ENCODE results near the gene UNC5C. TPM values are rescaled to one million over a fixed set of nuclear protein-coding genes. Genes with fewer than 3 reads are reported as not detected.

UNC5C gene
- total RNA-seq, 4 donors from 2014 or later = 3.3 to 21.6 (median 7.9) TPM

DNA sequence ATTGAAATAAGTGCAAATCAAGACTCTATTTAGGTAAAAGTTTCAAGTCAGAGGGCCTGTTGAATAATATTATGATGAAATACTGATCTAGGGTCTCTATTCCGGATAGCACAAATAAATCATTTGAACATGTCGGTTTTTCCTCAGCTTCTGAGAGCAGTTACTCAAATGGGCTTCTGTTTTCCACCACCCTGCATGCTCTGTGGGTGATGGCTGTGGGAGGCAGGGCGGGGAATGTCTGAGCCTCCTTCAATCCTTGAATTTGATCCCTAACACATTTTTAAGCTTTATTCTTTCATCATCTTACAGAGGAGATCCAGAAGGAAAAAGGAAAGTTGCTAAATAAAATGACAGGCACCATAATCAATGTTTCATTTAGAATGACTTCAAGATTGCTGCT, 8.5 kb downstream of the UNC5C start:
- DNase-seq = no peak
- H3K9me3 ChIP-seq = no peaks in the 10 kb centered on the region
- H3K36me3 ChIP-seq = no peaks in the 10 kb centered on the region
- H3K4me3 ChIP-seq = no peak overlapping the region
- no peaks in the 10 kb centered on the region for H3K27me3 ChIP-seq
- TF ChIP-seq POLR2A (IDR thresholded peaks at IDR 0.05) = no peak
- TF ChIP-seq, protein P1, sequence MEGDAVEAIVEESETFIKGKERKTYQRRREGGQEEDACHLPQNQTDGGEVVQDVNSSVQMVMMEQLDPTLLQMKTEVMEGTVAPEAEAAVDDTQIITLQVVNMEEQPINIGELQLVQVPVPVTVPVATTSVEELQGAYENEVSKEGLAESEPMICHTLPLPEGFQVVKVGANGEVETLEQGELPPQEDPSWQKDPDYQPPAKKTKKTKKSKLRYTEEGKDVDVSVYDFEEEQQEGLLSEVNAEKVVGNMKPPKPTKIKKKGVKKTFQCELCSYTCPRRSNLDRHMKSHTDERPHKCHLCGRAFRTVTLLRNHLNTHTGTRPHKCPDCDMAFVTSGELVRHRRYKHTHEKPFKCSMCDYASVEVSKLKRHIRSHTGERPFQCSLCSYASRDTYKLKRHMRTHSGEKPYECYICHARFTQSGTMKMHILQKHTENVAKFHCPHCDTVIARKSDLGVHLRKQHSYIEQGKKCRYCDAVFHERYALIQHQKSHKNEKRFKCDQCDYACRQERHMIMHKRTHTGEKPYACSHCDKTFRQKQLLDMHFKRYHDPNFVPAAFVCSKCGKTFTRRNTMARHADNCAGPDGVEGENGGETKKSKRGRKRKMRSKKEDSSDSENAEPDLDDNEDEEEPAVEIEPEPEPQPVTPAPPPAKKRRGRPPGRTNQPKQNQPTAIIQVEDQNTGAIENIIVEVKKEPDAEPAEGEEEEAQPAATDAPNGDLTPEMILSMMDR (IDR thresholded peaks at IDR 0.05) = no peak
- H3K27ac ChIP-seq = peak overlapping the region in 1 of 2 donors; percentile 23
- no peaks in the 10 kb centered on the region for H3K4me1 ChIP-seq
- intact Hi-C loops (cut with DNase I; ENCODE audit: low total_unique reads) = no loop called here

DNA sequence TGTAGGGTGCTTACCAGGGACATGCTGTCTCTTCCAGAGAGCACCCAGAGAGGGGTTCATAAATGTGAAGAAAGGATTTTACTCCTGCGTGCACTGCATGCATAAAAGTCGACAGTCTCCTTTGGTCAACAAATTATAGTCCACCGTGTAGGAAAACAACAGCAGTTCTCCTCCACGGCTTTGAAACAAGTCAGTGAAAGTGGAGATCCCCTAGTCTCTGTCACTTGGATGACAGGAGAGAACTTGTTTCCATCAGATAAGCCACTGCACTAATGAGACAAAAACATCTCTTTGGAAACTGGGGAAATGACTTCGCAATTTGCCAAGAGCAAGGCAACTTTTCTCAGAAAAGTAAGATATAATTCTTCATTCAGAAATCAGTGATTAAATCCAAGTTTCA, 9.7 kb downstream of the UNC5C start:
- no peak overlapping the region for H3K4me3 ChIP-seq

DNA sequence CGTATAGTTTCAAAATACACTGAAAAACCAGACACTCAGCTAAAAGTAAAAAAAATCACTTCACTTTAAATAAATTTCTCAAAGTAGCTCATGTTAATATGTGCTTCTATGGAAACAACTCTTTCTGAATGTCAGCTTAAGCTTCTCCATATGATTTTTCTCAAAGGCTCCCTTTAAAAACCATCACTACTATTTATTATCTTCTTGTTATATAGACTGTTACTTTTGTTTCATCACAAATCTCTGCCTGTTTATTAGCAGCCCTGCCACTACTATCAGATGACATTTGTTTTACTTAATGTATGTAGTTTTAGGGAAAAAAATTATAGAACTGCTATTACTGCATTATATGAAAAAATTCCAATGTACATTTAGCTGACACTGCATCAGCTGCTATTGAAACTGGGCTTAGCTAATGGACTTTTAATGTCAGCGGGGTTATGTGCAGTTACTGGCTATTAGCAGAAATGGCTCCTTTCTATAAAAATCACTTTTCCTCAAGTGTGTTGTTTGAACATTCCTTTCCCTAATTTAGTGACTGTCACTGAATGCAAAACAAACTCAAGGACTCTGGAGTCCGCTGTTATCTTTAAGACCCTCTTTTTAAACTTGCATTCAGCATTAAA, 10.8 kb downstream of the UNC5C start:
- H3K27ac ChIP-seq = no peak overlapping the region
- intact Hi-C loops (cut with DNase I; ENCODE audit: low total_unique reads) = no loop called here
- no peaks in the 10 kb centered on the region for H3K27me3 ChIP-seq
- H3K4me1 ChIP-seq = no peaks in the 10 kb centered on the region
- no peak overlapping the region for H3K4me3 ChIP-seq
- H3K9me3 ChIP-seq = no peaks in the 10 kb centered on the region
- TF ChIP-seq, protein P1 (IDR thresholded peaks at IDR 0.05) = no peak
- no peaks in the 10 kb centered on the region for H3K36me3 ChIP-seq
- no peak for DNase-seq

More for the DNA sequence above, 9.7 kb downstream of the UNC5C start:
- no peaks in the 10 kb centered on the region for H3K36me3 ChIP-seq
- no peaks in the 10 kb centered on the region for H3K9me3 ChIP-seq
- intact Hi-C loops (cut with DNase I; ENCODE audit: low total_unique reads) = no loop called here
- no peaks in the 10 kb centered on the region for H3K4me1 ChIP-seq
- no peaks in the 10 kb centered on the region for H3K27me3 ChIP-seq
- DNase-seq = no peak
- no peak for TF ChIP-seq POLR2A (IDR thresholded peaks at IDR 0.05)
- TF ChIP-seq, protein P1 (IDR thresholded peaks at IDR 0.05) = no peak
- no peak overlapping the region for H3K27ac ChIP-seq

DNA sequence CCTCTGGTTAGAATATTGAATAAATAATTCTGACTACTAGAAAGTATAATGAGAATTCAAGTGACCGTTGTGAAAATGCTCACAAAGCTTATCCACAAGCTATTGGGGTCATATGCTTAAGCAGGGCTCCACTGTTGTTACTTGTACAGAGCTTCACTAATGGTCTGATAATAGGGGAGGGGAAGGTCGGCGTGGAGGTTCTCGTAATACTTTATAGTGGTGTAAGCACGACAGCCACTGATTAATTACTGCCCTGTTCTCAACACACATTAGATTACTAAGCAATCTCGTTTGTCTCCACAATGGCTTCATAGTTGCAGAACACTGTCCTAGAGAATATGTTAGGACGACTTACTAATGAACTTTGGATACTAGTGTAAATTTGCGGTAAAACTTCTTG, 11.6 kb downstream of the UNC5C start:
- no peaks in the 10 kb centered on the region for H3K27me3 ChIP-seq
- no peak overlapping the region for H3K4me3 ChIP-seq
- DNase-seq = no peak
- H3K36me3 ChIP-seq = no peaks in the 10 kb centered on the region
- H3K9me3 ChIP-seq = no peaks in the 10 kb centered on the region
- no peak for TF ChIP-seq POLR2A (IDR thresholded peaks at IDR 0.05)
- TF ChIP-seq, protein P1 (IDR thresholded peaks at IDR 0.05) = no peak
- no peak overlapping the region for H3K27ac ChIP-seq
- intact Hi-C loops (cut with DNase I; ENCODE audit: low total_unique reads) = no loop called here
- H3K4me1 ChIP-seq = no peaks in the 10 kb centered on the region

DNA sequence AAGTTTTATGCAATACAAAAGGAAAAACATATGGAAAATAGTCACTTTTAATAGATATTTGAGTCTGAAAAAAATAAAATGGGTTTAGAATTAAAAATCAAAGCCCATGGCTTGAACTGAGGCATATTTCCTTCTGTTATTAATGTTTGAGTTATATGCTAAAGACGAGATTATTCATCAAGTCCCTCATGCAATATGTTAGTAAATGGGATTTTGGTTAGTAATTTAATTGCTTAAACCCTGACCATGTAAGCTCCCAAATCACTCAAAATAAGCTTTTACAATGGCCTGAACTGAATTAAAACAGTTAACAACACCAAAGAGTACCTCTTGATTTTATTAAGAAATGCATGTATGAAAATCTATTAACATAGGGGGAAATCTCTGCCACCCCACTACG, 12.1 kb downstream of the UNC5C start:
- no peaks in the 10 kb centered on the region for H3K27me3 ChIP-seq
- TF ChIP-seq, protein P1 (IDR thresholded peaks at IDR 0.05) = no peak
- no peak for TF ChIP-seq POLR2A (IDR thresholded peaks at IDR 0.05)
- DNase-seq = no peak
- H3K27ac ChIP-seq = no peak overlapping the region
- no peaks in the 10 kb centered on the region for H3K36me3 ChIP-seq
- H3K4me3 ChIP-seq = no peak overlapping the region
- H3K4me1 ChIP-seq = no peaks in the 10 kb centered on the region
- intact Hi-C loops (cut with DNase I; ENCODE audit: low total_unique reads) = no loop called here
- H3K9me3 ChIP-seq = no peaks in the 10 kb centered on the region

Data from uterus (tissue), 4 donors.